Testis (tissue), 2 donors: Measurements from ENCODE around the gene TMEM144.

Experiments used
- POLR2A ChIP-seq: fragments of 450-650 bp; IDR thresholded peaks from one replicate; pipeline ENCODE4 v1.6.1; 2017; ENCODE audit warnings: antibody characterized with exemption, mild to moderate bottlenecking, moderate library complexity
- TF ChIP-seq, protein P1 (sequence below), 3 experiments: fragments of 450-650 bp in 2 of 3; fragments of 200-600 bp in 1 of 3; sonication (generic) in 1 of 3; IDR thresholded peaks; one replicate each; pipeline ENCODE4 v1.5.1; 2016 to 2019; ENCODE audit warnings: antibody characterized with exemption in 3 of 3, mild to moderate bottlenecking in 2 of 3, moderate library complexity in 1 of 3

DNA sequence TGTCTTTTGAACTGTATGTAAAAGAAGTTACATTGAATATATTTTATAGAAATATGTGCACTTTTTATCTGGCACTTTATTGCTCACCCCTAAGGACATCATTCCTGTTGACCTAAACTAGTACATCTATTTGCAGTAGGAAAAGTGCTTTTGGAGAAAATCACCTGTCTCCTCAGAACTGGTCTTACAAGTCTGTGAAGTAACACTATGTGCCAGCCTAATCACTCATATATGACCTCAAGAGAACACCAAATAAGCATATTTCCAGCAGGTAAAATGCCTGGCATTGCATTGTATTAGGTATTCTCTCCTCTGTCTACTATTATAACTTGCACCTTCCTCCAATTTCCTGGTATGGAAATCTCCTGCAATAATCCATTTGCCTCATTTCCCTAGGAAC lies 33.5 kb upstream of the TMEM144 start:
- TF ChIP-seq, protein P1, sequence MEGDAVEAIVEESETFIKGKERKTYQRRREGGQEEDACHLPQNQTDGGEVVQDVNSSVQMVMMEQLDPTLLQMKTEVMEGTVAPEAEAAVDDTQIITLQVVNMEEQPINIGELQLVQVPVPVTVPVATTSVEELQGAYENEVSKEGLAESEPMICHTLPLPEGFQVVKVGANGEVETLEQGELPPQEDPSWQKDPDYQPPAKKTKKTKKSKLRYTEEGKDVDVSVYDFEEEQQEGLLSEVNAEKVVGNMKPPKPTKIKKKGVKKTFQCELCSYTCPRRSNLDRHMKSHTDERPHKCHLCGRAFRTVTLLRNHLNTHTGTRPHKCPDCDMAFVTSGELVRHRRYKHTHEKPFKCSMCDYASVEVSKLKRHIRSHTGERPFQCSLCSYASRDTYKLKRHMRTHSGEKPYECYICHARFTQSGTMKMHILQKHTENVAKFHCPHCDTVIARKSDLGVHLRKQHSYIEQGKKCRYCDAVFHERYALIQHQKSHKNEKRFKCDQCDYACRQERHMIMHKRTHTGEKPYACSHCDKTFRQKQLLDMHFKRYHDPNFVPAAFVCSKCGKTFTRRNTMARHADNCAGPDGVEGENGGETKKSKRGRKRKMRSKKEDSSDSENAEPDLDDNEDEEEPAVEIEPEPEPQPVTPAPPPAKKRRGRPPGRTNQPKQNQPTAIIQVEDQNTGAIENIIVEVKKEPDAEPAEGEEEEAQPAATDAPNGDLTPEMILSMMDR (IDR thresholded peaks at IDR 0.05), result no peak
- TF ChIP-seq POLR2A, result no peak
